Neural cell (in vitro differentiated cells): ENCODE results near the gene CDC45. TPM values are rescaled to one million over a fixed set of nuclear protein-coding genes. Genes with fewer than 3 reads are reported as not detected.

Source experiments
- H2AFZ ChIP-seq: fragments of 200-600, 300-800 bp; sonication (generic), shearing (Covaris generic); 2 replicates; pipeline ENCODE4 v1.6.0; 2014; ENCODE audit warnings: low read depth, mild to moderate bottlenecking, antibody characterized with exemption, low read length, moderate library complexity
- H3F3A ChIP-seq: fragments of 200-600 bp; shearing (Covaris generic); 2 replicates; pipeline ENCODE4 v1.6.1; 2016; ENCODE audit warnings: mild to moderate bottlenecking, moderate library complexity, mixed read lengths, antibody characterized with exemption, low read length; ENCODE audit not compliant: insufficient read depth, poor library complexity, severe bottlenecking
- H3K27ac ChIP-seq: fragments of 200-600, 300-800 bp; sonication (generic), shearing (Covaris generic); 2 replicates; pipeline ENCODE4 v1.5.1; 2014; ENCODE audit warnings: mild to moderate bottlenecking, low read length, moderate library complexity
- H3K27me3 ChIP-seq: fragments of 300-800, 200-600 bp; sonication (generic), shearing (Covaris generic); 2 replicates; pipeline ENCODE4 v1.6.0; 2014; ENCODE audit warnings: mild to moderate bottlenecking, low read depth, low read length, moderate library complexity; ENCODE audit not compliant: insufficient read depth
- H3K36me3 ChIP-seq: fragments of 300-800, 200-600 bp; sonication (generic), shearing (Covaris generic); 2 replicates; pipeline ENCODE4 v1.5.1; 2014; ENCODE audit warnings: mild to moderate bottlenecking, antibody characterized with exemption, low read length, moderate library complexity; ENCODE audit not compliant: insufficient read depth
- H3K4me2 ChIP-seq: fragments of 300-800, 200-600 bp; sonication (generic), shearing (Covaris generic); 2 replicates; pipeline ENCODE4 v1.6.0; 2014; ENCODE audit warnings: mild to moderate bottlenecking, low read length
- H3K4me3 ChIP-seq: fragments of 300-800, 200-600 bp; sonication (generic), shearing (Covaris generic); 2 replicates; pipeline ENCODE4 v1.5.1; 2014; ENCODE audit warnings: mild to moderate bottlenecking, low read length, moderate library complexity
- H3K79me2 ChIP-seq: fragments of 200-600 bp; shearing (Covaris generic); replicated peaks from 2 replicates; pipeline ENCODE4 v1.6.0; 2014; ENCODE audit warnings: mild to moderate bottlenecking, low read length, moderate library complexity; ENCODE audit not compliant: insufficient read depth
- H3K9ac ChIP-seq: fragments of 300-800, 200-600 bp; sonication (generic), shearing (Covaris generic); 2 replicates; pipeline ENCODE4 v1.6.1; 2016; ENCODE audit warnings: mild to moderate bottlenecking, low read length, mixed read lengths
- H3K9me2 ChIP-seq: fragments of 200-600 bp; shearing (Covaris generic); 2 replicates; pipeline ENCODE4 v1.6.1; 2016; ENCODE audit warnings: mild to moderate bottlenecking, low read length, mixed read lengths; ENCODE audit not compliant: insufficient read depth
- H3K9me3 ChIP-seq: fragments of 200-600, 300-800 bp; sonication (generic), shearing (Covaris generic); 2 replicates; pipeline ENCODE4 v1.6.1; 2016; ENCODE audit warnings: mild to moderate bottlenecking, mixed run types, low read length, moderate library complexity, mixed read lengths
- H4K20me1 ChIP-seq: fragments of 200-600 bp; shearing (Covaris generic); 2 replicates; pipeline ENCODE4 v1.6.1; 2016; ENCODE audit warnings: mild to moderate bottlenecking, mixed run types; ENCODE audit not compliant: insufficient read depth
- EP300 ChIP-seq: fragments of 450-650 bp; conservative IDR thresholded peaks from 2 replicates; pipeline ENCODE4 v1.6.1; 2014; ENCODE audit warnings: antibody characterized with exemption, mild to moderate bottlenecking, moderate library complexity; ENCODE audit not compliant: poor library complexity, severe bottlenecking
- EZH2 ChIP-seq: fragments of 200-600, 300-800 bp; shearing (Covaris generic), sonication (generic); IDR thresholded peaks from 2 replicates; pipeline ENCODE4 v1.6.1; 2014; ENCODE audit warnings: antibody characterized with exemption, low read length, borderline replicate concordance, mild to moderate bottlenecking; ENCODE audit not compliant: insufficient read depth, poor library complexity, severe bottlenecking
- MXI1 ChIP-seq: fragments of 450-650 bp; conservative IDR thresholded peaks from 2 replicates; pipeline ENCODE4 v1.6.1; 2014; ENCODE audit warnings: antibody characterized with exemption, mild to moderate bottlenecking; ENCODE audit not compliant: poor library complexity, severe bottlenecking
- POLR2AphosphoS5 ChIP-seq: IDR thresholded peaks from 2 replicates; pipeline ENCODE4 v1.6.1; 2012
- RAD21 ChIP-seq: fragments of 450-650 bp; conservative IDR thresholded peaks from 2 replicates; pipeline ENCODE4 v1.6.1; 2014; ENCODE audit warnings: antibody characterized with exemption, mild to moderate bottlenecking, moderate library complexity
- SMC3 ChIP-seq: fragments of 450-650 bp; conservative IDR thresholded peaks from 2 replicates; pipeline ENCODE4 v1.6.1; 2014; ENCODE audit warnings: antibody characterized with exemption, mild to moderate bottlenecking, moderate library complexity; ENCODE audit not compliant: poor library complexity
- TAF1 ChIP-seq: IDR thresholded peaks from 2 replicates; pipeline ENCODE4 v1.6.1; 2012; ENCODE audit warnings: low read depth
- polyA plus RNA-seq: library from polyadenylated mRNA; depleted of rRNA; stranded (reverse); fragments of >200 nt; gene quantifications from 2 replicates; pipeline ENCODE4 v1.2.3, GENCODE V29; 2014
- TF ChIP-seq, protein P1 (sequence below): IDR thresholded peaks from 2 replicates; pipeline ENCODE4 v1.6.1; 2012; ENCODE audit warnings: borderline replicate concordance
- TF ChIP-seq, protein P2 (sequence below): fragments of 450-650 bp; IDR thresholded peaks from 2 replicates; pipeline ENCODE4 v1.5.1; 2014; ENCODE audit warnings: antibody characterized with exemption, mild to moderate bottlenecking, moderate library complexity; ENCODE audit not compliant: poor library complexity, severe bottlenecking

Gene CDC45
- polyA plus RNA-seq, 1 donor from 2014 or later, result 3.2 TPM

GRCh38 chr22:19548964-19549363 is 69.2 kb downstream of the CDC45 start:
- Histone ChIP-seq H3K36me3 (no peaks in the 10 kb centered on the region), H3K27ac (no peak overlapping the region), H2AFZ (no peak overlapping the region), H3K79me2 (no peaks in the 10 kb centered on the region), H3F3A (no peaks in the 10 kb centered on the region), H3K9me2 (no peaks in the 10 kb centered on the region), H3K9ac (no peak overlapping the region), H3K27me3 (no peaks in the 10 kb centered on the region), H3K9me3 (no peaks in the 10 kb centered on the region), H3K4me2 (no peak overlapping the region), H4K20me1 (no peaks in the 10 kb centered on the region), H3K4me3 (no peak overlapping the region)
- TF ChIP-seq TAF1 (no peak), EZH2 (no peak), SMC3 (no peak), RAD21 (no peak), EP300 (no peak), MXI1 (no peak), POLR2AphosphoS5 (no peak)
- TF ChIP-seq, protein P1, sequence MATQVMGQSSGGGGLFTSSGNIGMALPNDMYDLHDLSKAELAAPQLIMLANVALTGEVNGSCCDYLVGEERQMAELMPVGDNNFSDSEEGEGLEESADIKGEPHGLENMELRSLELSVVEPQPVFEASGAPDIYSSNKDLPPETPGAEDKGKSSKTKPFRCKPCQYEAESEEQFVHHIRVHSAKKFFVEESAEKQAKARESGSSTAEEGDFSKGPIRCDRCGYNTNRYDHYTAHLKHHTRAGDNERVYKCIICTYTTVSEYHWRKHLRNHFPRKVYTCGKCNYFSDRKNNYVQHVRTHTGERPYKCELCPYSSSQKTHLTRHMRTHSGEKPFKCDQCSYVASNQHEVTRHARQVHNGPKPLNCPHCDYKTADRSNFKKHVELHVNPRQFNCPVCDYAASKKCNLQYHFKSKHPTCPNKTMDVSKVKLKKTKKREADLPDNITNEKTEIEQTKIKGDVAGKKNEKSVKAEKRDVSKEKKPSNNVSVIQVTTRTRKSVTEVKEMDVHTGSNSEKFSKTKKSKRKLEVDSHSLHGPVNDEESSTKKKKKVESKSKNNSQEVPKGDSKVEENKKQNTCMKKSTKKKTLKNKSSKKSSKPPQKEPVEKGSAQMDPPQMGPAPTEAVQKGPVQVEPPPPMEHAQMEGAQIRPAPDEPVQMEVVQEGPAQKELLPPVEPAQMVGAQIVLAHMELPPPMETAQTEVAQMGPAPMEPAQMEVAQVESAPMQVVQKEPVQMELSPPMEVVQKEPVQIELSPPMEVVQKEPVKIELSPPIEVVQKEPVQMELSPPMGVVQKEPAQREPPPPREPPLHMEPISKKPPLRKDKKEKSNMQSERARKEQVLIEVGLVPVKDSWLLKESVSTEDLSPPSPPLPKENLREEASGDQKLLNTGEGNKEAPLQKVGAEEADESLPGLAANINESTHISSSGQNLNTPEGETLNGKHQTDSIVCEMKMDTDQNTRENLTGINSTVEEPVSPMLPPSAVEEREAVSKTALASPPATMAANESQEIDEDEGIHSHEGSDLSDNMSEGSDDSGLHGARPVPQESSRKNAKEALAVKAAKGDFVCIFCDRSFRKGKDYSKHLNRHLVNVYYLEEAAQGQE, result no peak
- TF ChIP-seq, protein P2, sequence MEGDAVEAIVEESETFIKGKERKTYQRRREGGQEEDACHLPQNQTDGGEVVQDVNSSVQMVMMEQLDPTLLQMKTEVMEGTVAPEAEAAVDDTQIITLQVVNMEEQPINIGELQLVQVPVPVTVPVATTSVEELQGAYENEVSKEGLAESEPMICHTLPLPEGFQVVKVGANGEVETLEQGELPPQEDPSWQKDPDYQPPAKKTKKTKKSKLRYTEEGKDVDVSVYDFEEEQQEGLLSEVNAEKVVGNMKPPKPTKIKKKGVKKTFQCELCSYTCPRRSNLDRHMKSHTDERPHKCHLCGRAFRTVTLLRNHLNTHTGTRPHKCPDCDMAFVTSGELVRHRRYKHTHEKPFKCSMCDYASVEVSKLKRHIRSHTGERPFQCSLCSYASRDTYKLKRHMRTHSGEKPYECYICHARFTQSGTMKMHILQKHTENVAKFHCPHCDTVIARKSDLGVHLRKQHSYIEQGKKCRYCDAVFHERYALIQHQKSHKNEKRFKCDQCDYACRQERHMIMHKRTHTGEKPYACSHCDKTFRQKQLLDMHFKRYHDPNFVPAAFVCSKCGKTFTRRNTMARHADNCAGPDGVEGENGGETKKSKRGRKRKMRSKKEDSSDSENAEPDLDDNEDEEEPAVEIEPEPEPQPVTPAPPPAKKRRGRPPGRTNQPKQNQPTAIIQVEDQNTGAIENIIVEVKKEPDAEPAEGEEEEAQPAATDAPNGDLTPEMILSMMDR, result no peak

GRCh38 chr22:19549428-19549827 is 69.7 kb downstream of the CDC45 start:
- H3K4me3 ChIP-seq, result no peak overlapping the region
- H2AFZ ChIP-seq, result no peak overlapping the region
- no peaks in the 10 kb centered on the region for H3K27me3 ChIP-seq
- H4K20me1 ChIP-seq, result no peaks in the 10 kb centered on the region
- no peak overlapping the region for H3K4me2 ChIP-seq
- no peaks in the 10 kb centered on the region for H3K9me3 ChIP-seq
- H3K27ac ChIP-seq, result no peak overlapping the region
- no peaks in the 10 kb centered on the region for H3K36me3 ChIP-seq
- no peaks in the 10 kb centered on the region for H3F3A ChIP-seq
- no peaks in the 10 kb centered on the region for H3K79me2 ChIP-seq
- TF ChIP-seq RAD21 (no peak), MXI1 (no peak), EP300 (no peak), TAF1 (no peak), EZH2 (no peak), POLR2AphosphoS5 (no peak), SMC3 (no peak)
- TF ChIP-seq, protein P2, result no peak
- TF ChIP-seq, protein P1, result no peak
- H3K9ac ChIP-seq, result no peak overlapping the region
- no peaks in the 10 kb centered on the region for H3K9me2 ChIP-seq
